B cell (primary cell): ENCODE data around the gene GPHB5. TPM values are rescaled to one million over a fixed set of nuclear protein-coding genes. Genes with fewer than 3 reads are reported as not detected.

Experiments
- ATAC-seq: fragments of 200-7000 bp; cut with Tn5 transposase; one replicate; pipeline ENCODE4 v1.10.0; 2021; ENCODE audit warnings: low read depth, mild to moderate bottlenecking, moderate number of reproducible peaks, moderate library complexity
- CTCF ChIA-PET: fragments of 350-600 bp; sonication (Branson Sonifier 250); formaldehyde crosslinking; loops from one replicate; lab custom pipeline; 2021; ENCODE audit warnings: antibody characterized with exemption, inconsistent platforms; lab: Charles Lee
- POLR2A ChIA-PET: fragments of 350-600 bp; sonication (Branson Sonifier 250); formaldehyde crosslinking; loops from one replicate; lab custom pipeline; 2021; ENCODE audit warnings: antibody characterized with exemption; lab: Charles Lee
- DNase-seq: peaks from one replicate; pipeline ENCODE4 v3.0.0; 2013
- H2AFZ ChIP-seq: 2 replicates; pipeline ENCODE4 v1.6.1; 2012; ENCODE audit warnings: mild to moderate bottlenecking, low read depth, low read length; ENCODE audit not compliant: insufficient read depth, poor library complexity, severe bottlenecking
- H3K27ac ChIP-seq, 2 donors: 1 replicate in 1 of 2; 2 replicates in 1 of 2; pipeline ENCODE4 v1.5.1; 2012 to 2013; ENCODE audit warnings: low read length in 2 of 2, mild to moderate bottlenecking in 2 of 2, moderate library complexity in 1 of 2
- H3K27me3 ChIP-seq, 4 experiments: fragments of 200-600 bp in 1 of 4; sonication (generic) in 1 of 4; replicated peaks in 1 of 4; 1 replicate in 2 of 4; 2 replicates in 2 of 4; pipeline versions ENCODE4 v1.6.1 to v1.7.0; 2013 to 2016; ENCODE audit warnings: low read length in 3 of 4, mild to moderate bottlenecking in 2 of 4, mixed read lengths in 1 of 4, moderate library complexity in 1 of 4; ENCODE audit not compliant: insufficient read depth in 4 of 4, control insufficient read depth in 3 of 4; ENCODE audit errors: control extremely low read depth in 1 of 4
- H3K36me3 ChIP-seq, 2 experiments: replicated peaks in 1 of 2; 1 replicate in 1 of 2; 2 replicates in 1 of 2; pipeline versions ENCODE4 v1.6.1 to v1.7.1; 2013; ENCODE audit warnings: low read length in 1 of 2; ENCODE audit not compliant: insufficient read depth in 2 of 2, control insufficient read depth in 1 of 2; ENCODE audit errors: control extremely low read depth in 1 of 2, extremely low read depth in 1 of 2
- H3K4me1 ChIP-seq, 2 donors: fragments of 200-600 bp in 1 of 2; sonication (generic) in 1 of 2; 1 replicate in 1 of 2; 2 replicates in 1 of 2; pipeline versions ENCODE4 v1.5.1 to v1.6.1; 2013 to 2017; ENCODE audit warnings: low read length in 2 of 2; ENCODE audit not compliant: control insufficient read depth in 2 of 2, insufficient read depth in 2 of 2
- H3K4me2 ChIP-seq: replicated peaks from 2 replicates; pipeline ENCODE3; 2012; ENCODE audit warnings: mild to moderate bottlenecking, low read depth, low read length; ENCODE audit not compliant: poor library complexity, severe bottlenecking
- H3K4me3 ChIP-seq, 5 experiments: fragments of 200-600 bp in 1 of 5; sonication (generic) in 1 of 5; 1 replicate in 3 of 5; 2 replicates in 2 of 5; pipeline versions ENCODE4 v1.5.1 to v1.7.0; 2011 to 2016; ENCODE audit warnings: low read length in 4 of 5, mild to moderate bottlenecking in 4 of 5, low read depth in 2 of 5, control low read depth in 1 of 5, moderate library complexity in 1 of 5; ENCODE audit not compliant: insufficient read depth in 1 of 5; ENCODE audit errors: control extremely low read depth in 1 of 5, extremely low read depth in 1 of 5
- H3K79me2 ChIP-seq: fragments of 200-600 bp; sonication (generic); one replicate; pipeline ENCODE4 v1.6.0; 2016; ENCODE audit warnings: low read length; ENCODE audit not compliant: control insufficient read depth, insufficient read depth
- H3K9ac ChIP-seq: fragments of 200-600 bp; sonication (generic); 2 replicates; pipeline ENCODE4 v1.6.1; 2017; ENCODE audit warnings: mild to moderate bottlenecking, low read length, moderate library complexity
- H3K9me3 ChIP-seq, 3 donors: one replicate each; pipeline versions ENCODE4 v1.6.1 to v1.7.1; 2013; ENCODE audit warnings: low read length in 2 of 3; ENCODE audit not compliant: control insufficient read depth in 2 of 3, insufficient read depth in 1 of 3; ENCODE audit errors: control extremely low read depth in 1 of 3
- H4K20me1 ChIP-seq: 2 replicates; pipeline ENCODE4 v1.6.0; 2012; ENCODE audit warnings: mild to moderate bottlenecking, low read length; ENCODE audit not compliant: insufficient read depth, control insufficient read depth, poor library complexity, severe bottlenecking
- H3K27ac Mint-ChIP-seq: one replicate; pipeline ENCODE4 v1.8.0; 2021; ENCODE audit warnings: mixed read lengths
- H3K27me3 Mint-ChIP-seq: one replicate; pipeline ENCODE4 v1.8.0; 2021; ENCODE audit warnings: mixed read lengths
- H3K4me1 Mint-ChIP-seq: one replicate; pipeline ENCODE4 v1.8.0; 2021; ENCODE audit warnings: mixed read lengths
- H3K4me3 Mint-ChIP-seq: one replicate; pipeline ENCODE4 v1.8.0; 2021; ENCODE audit warnings: mixed read lengths
- H3K9me3 Mint-ChIP-seq: one replicate; pipeline ENCODE4 v1.8.0; 2022; ENCODE audit warnings: mixed read lengths; ENCODE audit not compliant: insufficient read depth
- EZH2 ChIP-seq: IDR thresholded peaks from 2 replicates; pipeline ENCODE4 v1.6.1; 2012; ENCODE audit warnings: borderline replicate concordance, low read depth, mild to moderate bottlenecking, moderate library complexity, low read length; ENCODE audit not compliant: insufficient read depth, poor library complexity, severe bottlenecking
- WGBS: methylation state at CpG from one replicate; pipeline ENCODE4 v1.1.5; 2013; ENCODE audit warnings: missing lambda C conversion rate; ENCODE audit not compliant: insufficient coverage; 5-methylcytosine and 5-hydroxymethylcytosine counted together
- intact Hi-C: fragments of 100-400 bp; cut with micrococcal nuclease; formaldehyde crosslinking; loops from one replicate; pipeline ENCODE4 v1.10.0; 2022
- polyA plus RNA-seq: library from polyadenylated mRNA; depleted of rRNA; stranded (reverse); fragments of >200 nt; gene quantifications from 2 replicates; pipeline ENCODE4 v1.2.3, GENCODE V29; 2012
- total RNA-seq, 2 donors: library from RNA; stranded (reverse); fragments of 120-200 nt in 1 of 2; gene quantifications; 1 replicate in 1 of 2; 2 replicates in 1 of 2; pipeline versions ENCODE4 v1.2.3 to v1.2.4, GENCODE V29; 2013 to 2022
- TF ChIP-seq, protein P1 (sequence below): fragments of 200-600 bp; IDR thresholded peaks from one replicate; pipeline ENCODE4 v1.8.0; 2022; ENCODE audit warnings: antibody characterized with exemption, mild to moderate bottlenecking

The GPHB5 gene
- total and polyA plus RNA-seq, 2 donors (not counting 1 experiment from before 2014, with no cell fraction given), result not detected

GRCh38 chr14:63273129-63273528 is 45.6 kb downstream of the GPHB5 start:
- CTCF ChIA-PET, result no interaction called here
- Histone ChIP-seq H2AFZ (no peak overlapping the region), H4K20me1 (no peaks in the 10 kb centered on the region), H3K27me3 (peaks cover 0 to 4% (median 1%) of the 10 kb centered on the region in 4 experiments), H3K9ac (no peak overlapping the region), H3K4me2 (no peak overlapping the region), H3K4me1 (no peaks in the 10 kb centered on the region), H3K4me3 (no peak overlapping the region), H3K9me3 (no peaks in the 10 kb centered on the region), H3K27ac (no peak overlapping the region), H3K79me2 (no peaks in the 10 kb centered on the region), H3K36me3 (no peaks in the 10 kb centered on the region)
- no peak for ATAC-seq
- TF ChIP-seq, protein P1, sequence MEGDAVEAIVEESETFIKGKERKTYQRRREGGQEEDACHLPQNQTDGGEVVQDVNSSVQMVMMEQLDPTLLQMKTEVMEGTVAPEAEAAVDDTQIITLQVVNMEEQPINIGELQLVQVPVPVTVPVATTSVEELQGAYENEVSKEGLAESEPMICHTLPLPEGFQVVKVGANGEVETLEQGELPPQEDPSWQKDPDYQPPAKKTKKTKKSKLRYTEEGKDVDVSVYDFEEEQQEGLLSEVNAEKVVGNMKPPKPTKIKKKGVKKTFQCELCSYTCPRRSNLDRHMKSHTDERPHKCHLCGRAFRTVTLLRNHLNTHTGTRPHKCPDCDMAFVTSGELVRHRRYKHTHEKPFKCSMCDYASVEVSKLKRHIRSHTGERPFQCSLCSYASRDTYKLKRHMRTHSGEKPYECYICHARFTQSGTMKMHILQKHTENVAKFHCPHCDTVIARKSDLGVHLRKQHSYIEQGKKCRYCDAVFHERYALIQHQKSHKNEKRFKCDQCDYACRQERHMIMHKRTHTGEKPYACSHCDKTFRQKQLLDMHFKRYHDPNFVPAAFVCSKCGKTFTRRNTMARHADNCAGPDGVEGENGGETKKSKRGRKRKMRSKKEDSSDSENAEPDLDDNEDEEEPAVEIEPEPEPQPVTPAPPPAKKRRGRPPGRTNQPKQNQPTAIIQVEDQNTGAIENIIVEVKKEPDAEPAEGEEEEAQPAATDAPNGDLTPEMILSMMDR, result no peak
- no peak for TF ChIP-seq EZH2
- Mint-ChIP-seq H3K4me1 (no peaks in the 10 kb centered on the region), H3K27me3 (peaks cover 11% of the 10 kb centered on the region), H3K4me3 (no peak overlapping the region), H3K27ac (no peak overlapping the region), H3K9me3 (no peaks in the 10 kb centered on the region)
- POLR2A ChIA-PET, result no interaction called here
- intact Hi-C loops, result no loop called here
- WGBS, result 86% methylated on average over 1 of the region's 3 CpGs
- no peak for DNase-seq

DNA sequence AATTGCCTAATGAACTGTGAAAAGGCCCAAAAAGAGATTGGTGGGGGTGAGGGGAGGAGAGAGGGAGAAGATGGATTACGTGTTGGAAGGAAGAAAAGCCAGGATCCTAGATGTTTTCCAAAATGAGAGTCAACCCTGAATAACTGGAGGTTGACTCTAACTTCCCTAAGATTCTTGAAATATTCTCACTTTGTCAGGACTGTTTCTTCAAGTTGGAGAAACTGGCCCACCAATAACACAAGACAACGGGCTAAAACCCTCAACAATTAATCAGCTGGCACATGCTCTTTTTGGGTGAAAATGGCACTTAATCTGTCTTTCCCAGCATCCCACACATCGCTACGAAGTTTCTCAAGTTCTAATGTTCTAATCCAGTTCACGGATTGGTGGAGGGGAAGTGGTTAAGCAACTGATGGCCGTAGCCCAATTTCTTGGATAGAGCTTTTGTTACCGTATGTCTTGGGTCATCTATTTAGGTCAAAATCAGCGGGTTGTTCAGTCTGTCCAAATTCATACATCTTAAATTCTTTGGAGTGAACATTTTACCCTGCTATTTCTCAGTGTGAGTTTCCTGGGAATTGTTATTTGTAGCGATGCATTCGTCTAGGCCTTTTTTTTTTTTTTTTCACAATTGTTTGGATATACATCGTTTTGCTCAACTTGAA is 49.0 kb downstream of the GPHB5 start:
- H2AFZ ChIP-seq, result no peak overlapping the region
- H3K36me3 ChIP-seq, result no peaks in the 10 kb centered on the region
- no peaks in the 10 kb centered on the region for H4K20me1 ChIP-seq
- no peak overlapping the region for H3K9ac ChIP-seq
- Mint-ChIP-seq H3K4me1 (no peaks in the 10 kb centered on the region), H3K27ac (no peak overlapping the region), H3K27me3 (peaks cover 24% of the 10 kb centered on the region), H3K4me3 (no peak overlapping the region), H3K9me3 (peaks cover 4% of the 10 kb centered on the region)
- no peaks in the 10 kb centered on the region for H3K4me1 ChIP-seq
- CTCF ChIA-PET, result no interaction called here
- no peaks in the 10 kb centered on the region for H3K79me2 ChIP-seq
- H3K4me2 ChIP-seq, result no peak overlapping the region
- H3K4me3 ChIP-seq, result no peak overlapping the region
- no peak overlapping the region for H3K27ac ChIP-seq
- WGBS, result 100% methylated on average over 2 of the region's 11 CpGs
- ATAC-seq (no peak), DNase-seq (no peak)
- TF ChIP-seq EZH2, result no peak
- TF ChIP-seq, protein P1, result no peak
- no peaks in the 10 kb centered on the region for H3K9me3 ChIP-seq
- intact Hi-C loops, result no loop called here
- POLR2A ChIA-PET, result no interaction called here
- H3K27me3 ChIP-seq, result peaks cover 0 to 4% (median 0%) of the 10 kb centered on the region in 4 experiments
